Activated CD8-positive, alpha-beta memory T cell treated with anti-CD3 and anti-CD28 coated beads for 4 hours (primary cell): Measurements from ENCODE around the gene LSM14B.
A peak's percentile ranks its signal among the peaks of the same experiment; 100 is the strongest.

Source experiments
- DNase-seq, 2 donors: peaks; one replicate each; pipeline ENCODE4 v3.0.0-alpha.2; 2020; ENCODE audit warnings: low read depth in 2 of 2

LSM14B gene

DNA sequence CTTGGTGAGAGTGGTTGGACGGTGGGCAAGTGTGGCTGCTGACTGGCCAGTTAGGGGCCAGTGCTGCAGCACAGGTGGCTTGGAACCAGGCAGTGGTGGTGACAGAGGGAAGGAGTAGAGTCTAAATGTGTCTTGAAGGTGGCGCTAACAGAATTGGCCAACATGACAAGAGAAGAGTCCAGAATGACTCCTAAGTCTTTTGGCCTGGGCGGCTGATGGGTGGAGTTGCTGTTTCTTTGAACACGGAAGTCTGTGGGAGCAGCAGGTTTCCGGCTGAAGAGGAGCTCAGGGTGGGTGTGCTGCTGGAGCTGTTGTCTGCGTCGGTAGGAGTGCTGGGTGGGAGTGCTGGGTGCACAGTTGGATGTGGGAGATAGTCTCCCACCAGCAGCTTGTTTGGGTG, 10.1 kb downstream of the LSM14B start:
- no peak for DNase-seq

- no peak for DNase-seq
These were observed 11.0 kb downstream of the LSM14B start for GRCh38 chr20:62133051-62133845.

DNA sequence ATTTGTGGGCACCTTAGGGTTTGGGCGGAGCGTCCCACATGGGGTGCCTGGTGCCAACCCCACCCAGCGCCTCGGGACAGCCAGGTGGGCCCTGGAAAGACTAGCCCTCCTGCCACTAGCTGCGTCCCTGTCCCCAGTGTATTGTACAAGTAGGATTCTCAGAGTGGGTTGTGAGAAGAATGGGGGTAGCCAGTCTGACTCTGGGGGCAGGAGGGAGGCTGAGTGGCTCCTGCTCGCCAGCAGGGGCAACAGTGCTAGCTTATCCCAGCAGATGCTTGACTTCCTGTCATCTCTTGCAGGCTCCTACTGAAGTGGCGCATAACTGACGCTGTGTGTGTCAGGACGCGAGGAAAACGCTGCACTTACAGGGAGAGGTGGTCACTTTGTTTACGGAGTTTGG, 11.6 kb downstream of the LSM14B start:
- no peak for DNase-seq

GRCh38 chr20:62134735-62135231, 12.5 kb downstream of the LSM14B start:
- no peak for DNase-seq

GRCh38 chr20:62135573-62136266, 13.4 kb downstream of the LSM14B start:
- no peak for DNase-seq

- DNase-seq = peak; percentile 42 to 48
These were observed 14.2 kb downstream of the LSM14B start for GRCh38 chr20:62136283-62137091.

- DNase-seq = no peak
These were observed 14.8 kb downstream of the LSM14B start for GRCh38 chr20:62137092-62137384.

DNA sequence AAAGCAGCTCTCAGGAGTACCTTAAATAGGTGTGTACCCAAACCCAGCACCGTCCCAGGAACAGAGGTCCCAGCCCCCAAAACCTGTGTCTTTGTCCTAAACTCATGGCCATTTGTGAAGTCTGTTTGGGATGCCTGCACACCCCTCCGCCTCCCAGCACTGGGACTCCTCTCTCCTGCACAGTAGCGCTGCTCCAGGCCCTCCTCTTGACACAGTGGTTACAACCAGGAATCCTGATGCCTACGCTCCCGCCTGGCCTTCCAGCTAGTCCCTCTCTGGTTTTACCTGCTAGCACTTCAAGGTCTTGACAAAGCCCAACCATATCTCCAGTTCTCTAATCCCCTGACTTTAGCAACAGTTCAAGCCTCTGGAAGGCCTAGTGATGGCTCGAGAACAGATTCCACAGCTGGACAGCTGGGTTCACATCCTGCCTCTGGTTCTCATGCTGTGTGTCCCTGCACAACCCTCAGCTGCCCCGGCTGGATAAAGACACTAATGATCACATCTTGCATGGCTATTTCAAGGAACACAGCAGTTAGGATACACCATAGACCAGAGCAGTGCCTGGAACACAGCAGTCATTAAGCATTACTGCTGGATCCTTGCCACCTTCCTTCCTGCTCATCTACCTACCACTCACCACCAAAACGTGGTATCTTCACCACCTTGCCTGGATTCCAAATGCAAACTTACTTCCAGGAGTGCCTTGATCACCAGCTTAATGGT, 15.4 kb downstream of the LSM14B start:
- no peak for DNase-seq

- no peak for DNase-seq
These were observed 15.9 kb downstream of the LSM14B start for GRCh38 chr20:62138204-62138543.

GRCh38 chr20:62138912-62139311, 16.6 kb downstream of the LSM14B start:
- no peak for DNase-seq

GRCh38 chr20:62139636-62140035, 17.4 kb downstream of the LSM14B start:
- no peak for DNase-seq

DNA sequence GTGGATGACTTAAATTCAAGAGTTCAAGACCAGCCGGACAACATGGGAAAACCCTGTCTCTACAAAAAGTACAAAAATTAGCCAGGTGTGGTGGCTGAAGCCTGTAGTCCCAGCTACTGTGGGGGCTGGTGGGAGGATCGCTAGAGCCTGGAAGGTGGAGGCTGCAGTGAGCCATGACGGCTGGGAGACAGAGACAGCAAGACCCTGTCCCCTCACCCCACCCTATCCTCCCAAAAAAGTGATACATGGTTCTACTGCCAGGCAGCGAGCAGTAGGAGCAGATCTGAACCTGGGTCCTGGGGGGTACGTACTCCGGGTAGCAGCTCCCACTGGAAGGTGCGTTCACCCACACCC, 18.7 kb downstream of the LSM14B start:
- no peak for DNase-seq

DNA sequence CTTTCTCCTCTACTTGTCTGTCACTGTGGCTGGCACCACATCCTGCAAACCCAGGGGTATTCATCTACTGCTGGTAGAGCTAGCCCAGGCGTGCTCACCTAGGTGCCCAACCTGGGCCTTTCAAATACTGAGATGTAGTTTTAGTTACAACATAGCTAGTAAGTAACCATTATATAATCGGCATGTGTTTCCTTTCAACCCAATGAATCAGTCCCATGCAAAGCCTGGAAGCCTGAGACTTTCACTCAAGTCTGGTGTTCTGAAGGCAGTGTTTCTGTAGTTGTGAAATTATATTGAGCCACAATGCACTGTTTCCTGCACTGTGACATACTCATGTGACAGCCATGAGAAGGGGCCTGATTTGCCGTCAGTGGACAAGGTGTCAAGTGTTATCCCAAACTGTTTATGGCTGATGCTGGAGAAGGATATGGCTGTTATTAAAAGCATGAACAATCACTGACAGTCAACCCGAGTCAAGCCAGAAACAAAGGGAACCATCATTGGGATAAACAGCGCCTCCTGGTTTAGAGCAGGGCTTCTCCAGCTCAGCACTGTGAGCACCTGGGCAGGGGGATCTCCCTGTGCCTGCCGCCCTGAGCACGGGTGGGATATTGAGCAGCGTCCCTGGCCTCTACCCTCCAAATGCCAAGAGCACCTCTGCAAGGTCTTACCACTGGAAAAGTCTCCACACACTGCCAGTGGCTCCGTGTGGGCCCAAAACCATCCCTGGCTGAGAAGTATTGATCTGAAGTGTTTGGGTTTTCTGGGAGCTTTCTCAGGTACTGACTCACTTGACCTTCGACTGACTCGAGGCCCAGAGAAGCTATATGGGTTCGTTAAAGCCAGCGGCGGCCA, 19.3 kb downstream of the LSM14B start:
- DNase-seq = no peak

DNA sequence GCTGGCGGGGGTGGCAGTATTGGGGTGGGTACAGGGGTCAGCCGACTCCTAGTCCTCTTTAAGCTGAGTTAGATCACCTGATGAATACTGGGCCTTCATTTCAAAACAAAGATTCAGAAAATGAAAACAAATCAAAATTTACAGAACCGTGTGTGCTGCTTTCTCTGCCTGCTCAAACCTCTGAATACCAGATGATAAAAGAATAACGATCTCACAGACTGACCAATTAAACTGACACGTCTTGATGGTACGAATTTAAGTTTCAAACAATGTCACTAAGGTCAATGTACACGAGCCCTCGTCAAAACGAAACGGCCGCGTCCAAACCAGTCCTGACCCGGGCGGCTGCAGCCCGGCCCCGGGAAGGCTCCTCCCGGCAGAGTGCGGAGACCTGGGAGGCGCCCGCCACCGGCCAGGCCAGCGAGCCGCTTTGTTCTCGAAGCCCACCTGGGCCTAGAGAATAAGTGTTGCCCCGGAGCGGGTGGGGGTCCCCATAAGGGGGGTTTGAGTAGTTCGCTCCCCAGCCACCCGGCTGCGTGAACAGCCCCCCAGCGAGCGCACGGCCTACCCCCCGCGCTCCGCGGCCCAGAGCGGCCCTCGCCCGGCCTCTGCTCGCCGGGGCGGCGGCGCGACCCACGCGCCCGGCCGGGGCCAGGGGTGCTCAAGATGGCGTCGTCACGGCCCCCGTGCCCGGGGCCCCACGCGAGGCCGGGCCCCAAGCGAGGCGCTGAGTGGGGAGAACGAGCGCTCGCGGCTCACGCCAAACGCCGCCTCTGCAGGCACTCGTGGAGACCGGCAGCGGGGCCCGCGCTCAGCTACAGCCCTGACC, 20.2 kb downstream of the LSM14B start:
- no peak for DNase-seq

DNA sequence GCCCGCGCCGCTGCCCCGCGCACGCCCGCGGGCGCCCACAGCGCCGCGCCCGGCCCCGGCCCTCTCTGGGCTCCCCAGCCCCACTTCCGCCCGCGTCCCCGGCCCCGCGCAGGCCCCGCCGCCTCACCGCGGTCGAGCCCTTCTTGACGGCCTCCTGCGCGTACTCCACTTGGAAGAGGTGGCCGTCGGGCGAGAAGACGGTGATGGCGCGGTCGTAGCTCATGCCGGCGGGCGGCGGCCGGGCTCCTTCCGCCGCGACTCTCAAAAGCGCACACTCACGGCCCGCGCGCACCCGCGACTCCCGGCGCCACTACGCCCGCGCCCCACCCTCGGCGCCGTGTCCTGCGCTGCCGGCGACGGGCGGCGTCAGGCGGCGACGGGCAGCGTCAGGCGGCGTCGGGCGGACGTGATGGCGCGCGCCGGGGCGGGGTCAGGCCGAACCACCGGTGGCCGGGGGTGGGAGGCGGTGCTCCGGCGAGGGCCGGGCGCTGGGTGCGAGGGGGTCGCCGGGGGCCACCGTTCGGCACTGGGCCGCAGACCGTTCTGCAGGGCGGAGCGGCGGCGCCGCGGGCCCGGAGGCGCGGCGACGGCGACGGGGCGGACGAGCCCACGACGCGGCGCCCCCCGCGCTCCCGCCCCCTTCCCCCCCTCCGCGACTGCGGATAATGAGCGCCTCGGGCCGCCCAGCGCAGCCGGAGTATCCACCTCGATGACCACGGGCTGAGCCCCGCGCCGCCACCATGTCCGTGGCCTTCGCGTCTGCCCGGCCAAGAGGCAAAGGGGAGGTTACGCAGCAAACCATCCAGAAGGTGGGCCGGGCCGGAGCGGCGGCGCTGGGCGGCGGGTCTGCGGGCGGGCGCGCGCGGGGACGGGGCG, 21.0 kb downstream of the LSM14B start, which contains the start of the genes PSMA7 and SS18L1:
Gene PSMA7 (minus strand): TSS at position 314 of the 876 bp plus-strand sequence. CDS start 91 bp downstream, at position 223.
Gene SS18L1 (plus strand): TSS at position 689 of the 876 bp plus-strand sequence. CDS start 52 bp downstream, at position 741.
- peak; percentile 72 to 73 for DNase-seq

- DNase-seq = peak in 1 of 2 donors; percentile 32
These were observed 21.9 kb downstream of the LSM14B start for GRCh38 chr20:62143957-62144825.

- no peak for DNase-seq
These were observed 23.4 kb downstream of the LSM14B start for GRCh38 chr20:62145688-62146018.
